Skeletal muscle cell (primary cell): Measurements from ENCODE around the gene RIPPLY1.
"Not testable (repeated sequence)": the region's sequence is repeated elsewhere in the genome, so short reads cannot be mapped to it uniquely, and the experiment has no call there.

Experiments used
- DNase-seq: peaks from one replicate; pipeline ENCODE4 v3.0.0-alpha.2; 2010; ENCODE audit warnings: low read depth
- H3K4me3 ChIP-seq: 2 replicates; pipeline ENCODE4 v1.5.1; 2011; ENCODE audit warnings: low read depth, mild to moderate bottlenecking, control low read depth, low read length, moderate library complexity

Gene RIPPLY1

DNA sequence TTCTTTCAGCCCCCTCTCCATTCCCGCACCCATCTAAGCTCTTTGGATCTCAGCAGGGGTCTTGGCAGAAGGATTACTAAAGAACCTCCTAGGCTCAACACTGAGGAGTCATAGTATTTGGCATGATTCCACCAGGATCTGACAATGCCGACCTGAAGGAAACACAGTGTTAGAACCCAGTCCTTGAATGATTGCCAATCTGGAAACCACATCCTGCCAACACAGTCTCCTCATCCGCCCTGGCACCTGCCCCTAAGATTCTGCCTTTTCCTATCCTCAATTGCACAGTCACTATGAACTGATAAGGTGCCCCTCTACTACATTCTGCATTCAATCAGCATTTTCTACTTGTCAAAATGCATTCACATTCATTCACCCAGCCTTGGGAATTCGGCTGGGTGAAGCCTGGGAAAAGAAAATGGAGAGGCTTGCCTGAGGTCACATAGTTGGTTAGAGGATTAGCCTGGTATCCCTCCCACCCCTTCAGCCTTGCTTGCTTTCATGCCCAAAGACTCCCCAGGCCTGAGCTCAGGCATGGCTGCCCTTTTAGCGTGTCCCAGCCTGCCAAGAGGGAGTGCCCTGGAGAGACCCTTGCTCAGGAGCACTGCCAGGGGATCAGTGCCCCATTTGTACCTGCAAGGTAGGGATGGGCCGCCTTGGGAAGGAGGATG is 14.8 kb upstream of the RIPPLY1 start:
- DNase-seq, result peak; percentile 68
- no peak overlapping the region for H3K4me3 ChIP-seq

DNA sequence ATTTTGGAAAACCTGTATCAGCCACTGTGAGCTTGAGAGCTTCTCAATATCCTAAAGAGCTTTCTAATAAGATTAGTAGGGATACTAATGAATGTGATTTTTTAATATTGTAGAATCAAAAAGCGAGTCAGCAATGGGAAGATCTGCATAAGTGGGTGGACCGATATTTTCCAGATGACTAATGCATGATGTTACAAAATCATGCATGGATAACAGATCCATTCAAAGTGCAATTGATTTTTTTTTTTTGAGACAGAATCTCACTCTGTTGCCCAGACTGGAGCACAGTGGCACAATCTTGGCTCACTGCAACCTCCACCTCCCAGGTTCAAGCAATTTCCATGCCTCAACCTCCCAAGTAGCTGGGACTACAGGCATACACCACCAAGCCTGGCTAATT is 9.7 kb upstream of the RIPPLY1 start:
- DNase-seq, result no peak
- no peak overlapping the region for H3K4me3 ChIP-seq

DNA sequence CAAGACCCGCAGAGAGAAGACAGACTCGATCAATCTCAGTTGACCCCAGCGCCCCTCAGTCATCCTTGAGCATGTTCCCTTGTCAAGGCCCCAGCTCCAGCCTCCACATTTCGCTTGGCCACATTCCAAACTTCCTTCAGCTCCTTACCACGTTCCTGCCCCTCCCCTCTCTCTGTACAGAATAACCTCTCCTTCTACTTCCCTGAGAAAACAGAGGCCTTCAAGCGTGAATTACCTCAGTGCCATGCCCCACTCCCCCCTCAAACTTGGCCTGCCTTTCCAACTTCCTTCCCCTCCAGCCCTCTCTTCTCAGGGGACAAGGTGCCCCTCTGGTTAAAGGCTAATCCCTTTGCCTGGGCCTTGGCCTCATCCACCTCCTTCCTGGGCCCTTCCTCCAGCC is 3.2 kb upstream of the RIPPLY1 start:
- no peak overlapping the region for H3K4me3 ChIP-seq
- no peak for DNase-seq

DNA sequence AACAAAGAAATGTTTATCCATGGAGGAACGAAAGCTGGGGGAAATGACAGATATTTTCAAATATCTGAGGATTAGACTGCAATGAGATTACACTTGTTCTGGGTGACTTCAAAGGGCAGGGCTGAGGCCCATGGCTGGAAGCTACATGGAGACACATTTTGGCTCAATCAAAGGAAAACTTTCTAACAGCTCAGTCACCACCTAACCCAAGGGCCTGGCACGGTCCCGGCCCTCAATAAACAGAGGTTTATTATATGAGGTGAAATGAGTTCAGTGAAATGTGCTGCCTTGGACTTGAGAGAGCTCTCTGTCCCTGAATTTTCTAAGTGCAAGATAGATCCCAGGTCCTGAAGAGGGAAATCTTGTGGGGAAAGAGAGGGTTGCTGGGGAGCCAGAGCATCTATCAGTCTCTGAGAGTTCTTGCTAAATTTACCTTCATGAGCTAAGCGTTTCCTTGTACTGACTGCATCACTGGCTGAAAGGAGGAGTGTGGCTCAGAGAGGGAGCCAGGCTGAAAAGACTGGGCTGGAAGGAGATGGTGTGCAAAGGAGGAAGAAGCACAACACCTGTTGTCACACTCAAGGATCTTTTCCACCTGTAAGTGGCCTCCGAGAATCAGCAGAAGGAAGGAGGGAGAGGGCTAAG is 2.0 kb upstream of the RIPPLY1 start:
- DNase-seq, result no peak
- H3K4me3 ChIP-seq, result no peak overlapping the region

GRCh38 chrX:106903856-106904528 is 851 bp upstream of the RIPPLY1 start:
- no peak for DNase-seq
- no peak overlapping the region for H3K4me3 ChIP-seq

DNA sequence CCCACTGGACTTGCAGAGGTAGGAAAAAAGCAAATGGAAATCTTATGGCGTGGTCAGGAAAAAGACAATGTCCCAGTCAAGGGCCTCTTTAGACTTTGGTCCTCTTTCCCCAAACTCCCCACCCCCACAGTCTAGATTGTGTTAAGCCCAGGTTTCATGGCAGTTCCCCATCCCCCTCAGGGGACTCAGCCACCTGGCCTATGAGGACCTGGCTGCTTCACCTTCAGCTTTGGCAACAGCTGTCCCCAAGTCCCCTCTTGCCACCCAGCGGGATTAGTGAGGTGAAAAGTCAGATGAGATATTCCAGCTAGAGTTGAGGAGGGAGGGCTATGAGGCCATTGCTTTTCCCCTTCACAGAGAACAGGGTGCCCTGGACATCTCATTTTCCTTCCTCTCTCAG is 457 bp downstream of the RIPPLY1 start:
- DNase-seq, result no peak
- no peak overlapping the region for H3K4me3 ChIP-seq

DNA sequence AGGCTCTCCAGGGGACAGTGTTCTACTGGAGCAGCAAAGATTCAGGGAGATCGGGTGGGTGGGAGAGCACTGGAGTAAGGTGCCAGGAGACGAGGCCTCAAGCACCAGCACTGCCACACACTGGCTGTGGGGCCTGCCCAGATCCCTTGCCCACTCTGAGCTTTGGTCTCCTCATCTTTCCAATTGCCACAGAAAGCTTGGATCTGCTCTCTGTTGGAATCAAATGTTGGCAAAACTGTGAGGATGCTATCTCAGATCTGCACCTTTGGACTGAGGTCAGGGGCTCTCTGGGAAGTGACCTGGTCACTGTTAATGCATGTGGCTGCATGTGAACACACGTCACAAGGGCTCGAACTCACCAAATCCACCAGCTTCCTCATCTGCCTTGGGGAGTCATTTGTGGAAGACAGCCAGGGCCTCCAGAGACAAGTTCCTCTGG is 1.3 kb downstream of the RIPPLY1 start:
- no peak overlapping the region for H3K4me3 ChIP-seq
- DNase-seq, result no peak

- no peak for DNase-seq
- no peak overlapping the region for H3K4me3 ChIP-seq
Measured at GRCh38 chrX:106901341-106901740, 1.8 kb downstream of the RIPPLY1 start.

DNA sequence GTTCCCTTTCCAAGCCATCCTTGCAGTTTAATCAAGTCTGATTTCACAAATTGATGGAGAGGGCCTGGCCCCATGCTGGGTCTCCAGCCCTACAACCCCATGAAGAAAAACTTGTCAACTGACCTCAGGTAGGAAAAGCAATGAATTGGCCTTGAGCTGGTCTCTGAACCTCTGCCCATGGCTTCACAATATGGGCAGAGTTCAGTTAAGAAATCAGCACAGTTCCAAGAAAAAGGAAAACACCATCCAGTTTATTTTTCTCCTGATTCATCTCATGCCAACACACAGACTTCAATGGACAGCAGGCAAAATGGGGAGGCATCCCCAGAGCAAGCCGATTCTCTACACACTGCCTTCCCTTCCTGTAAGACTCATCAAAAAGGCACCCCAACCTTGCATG is 3.3 kb downstream of the RIPPLY1 start:
- DNase-seq, result no peak
- H3K4me3 ChIP-seq, result no peak overlapping the region

- DNase-seq, result no peak
- no peak overlapping the region for H3K4me3 ChIP-seq
Measured at GRCh38 chrX:106899276-106899675, 3.9 kb downstream of the RIPPLY1 start.

DNA sequence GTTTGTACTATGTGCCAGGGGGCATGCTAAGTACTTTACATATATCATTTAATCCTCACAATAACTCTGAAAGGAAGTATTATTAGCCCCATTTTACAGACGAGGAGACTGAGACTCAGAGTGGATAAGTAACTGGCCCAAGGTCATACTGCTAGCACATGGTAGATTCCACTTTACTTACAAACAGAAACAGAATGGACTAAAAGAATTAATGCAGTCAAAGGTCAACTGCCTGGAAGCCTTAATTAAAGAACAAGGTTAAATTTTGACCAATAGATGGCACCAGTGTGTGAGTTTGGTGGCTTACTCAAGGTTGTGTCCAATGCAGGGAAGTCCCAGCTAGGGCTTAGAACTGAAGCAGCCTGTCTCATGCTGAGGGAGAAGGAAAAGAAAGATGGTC is 4.7 kb downstream of the RIPPLY1 start:
- H3K4me3 ChIP-seq, result no peak overlapping the region
- DNase-seq, result no peak

DNA sequence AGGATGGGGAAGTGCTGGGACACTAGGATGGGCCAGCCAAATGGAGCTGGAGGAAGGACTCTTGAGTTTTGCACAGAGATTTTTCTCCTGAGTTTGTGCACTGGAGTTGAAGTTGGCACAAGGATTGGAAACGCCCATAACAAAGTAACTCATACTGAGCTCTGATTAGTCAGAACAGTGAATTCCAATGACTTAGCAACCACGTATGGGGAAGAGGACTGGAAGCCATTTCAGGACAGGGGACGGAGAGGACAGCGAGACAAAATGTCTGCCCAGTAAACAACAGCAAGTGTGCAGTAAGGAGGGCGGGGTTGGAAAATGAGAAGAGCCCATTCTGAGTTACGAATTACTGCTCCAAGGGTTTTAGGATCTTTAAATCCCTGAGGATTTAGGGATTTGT is 5.9 kb downstream of the RIPPLY1 start:
- H3K4me3 ChIP-seq, result no peak overlapping the region
- DNase-seq, result no peak

- H3K4me3 ChIP-seq, result no peak overlapping the region
- DNase-seq, result no peak
Measured at GRCh38 chrX:106894978-106895452, 8.1 kb downstream of the RIPPLY1 start.

- H3K4me3 ChIP-seq, result no peak overlapping the region
- no peak for DNase-seq
Measured at GRCh38 chrX:106894392-106894909, 8.7 kb downstream of the RIPPLY1 start.

- no peak overlapping the region for H3K4me3 ChIP-seq
- DNase-seq, result no peak
Measured at GRCh38 chrX:106891762-106892460, 11.2 kb downstream of the RIPPLY1 start.

DNA sequence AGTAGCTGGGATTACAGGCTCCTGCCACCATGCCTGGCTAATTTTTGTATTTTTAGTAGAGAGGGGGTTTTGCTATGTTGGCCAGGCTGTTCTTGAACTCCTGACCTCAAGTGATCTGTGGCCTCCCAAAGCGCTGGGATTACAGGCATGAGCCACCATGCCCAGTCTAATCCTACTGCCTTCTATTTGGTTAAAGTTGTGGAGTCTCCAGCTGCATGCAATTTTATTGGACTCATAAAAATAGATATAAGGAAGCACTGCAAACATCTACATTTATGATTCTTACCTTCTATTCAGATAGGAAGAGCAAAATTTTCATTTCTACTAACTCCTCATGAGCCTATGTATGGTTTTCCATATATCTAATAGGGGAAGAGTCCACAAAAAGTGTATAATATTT is 13.7 kb downstream of the RIPPLY1 start:
- DNase-seq, result no peak
- no peak overlapping the region for H3K4me3 ChIP-seq

- H3K4me3 ChIP-seq, result no peak overlapping the region
Measured at GRCh38 chrX:106875151-106875550, 28.0 kb downstream of the RIPPLY1 start.

GRCh38 chrX:106874075-106874474 is 29.1 kb downstream of the RIPPLY1 start:
- H3K4me3 ChIP-seq, result no peak overlapping the region
- no peak for DNase-seq

More at GRCh38 chrX:106875151-106875550, 28.0 kb downstream of the RIPPLY1 start:
- DNase-seq, result no peak

DNA sequence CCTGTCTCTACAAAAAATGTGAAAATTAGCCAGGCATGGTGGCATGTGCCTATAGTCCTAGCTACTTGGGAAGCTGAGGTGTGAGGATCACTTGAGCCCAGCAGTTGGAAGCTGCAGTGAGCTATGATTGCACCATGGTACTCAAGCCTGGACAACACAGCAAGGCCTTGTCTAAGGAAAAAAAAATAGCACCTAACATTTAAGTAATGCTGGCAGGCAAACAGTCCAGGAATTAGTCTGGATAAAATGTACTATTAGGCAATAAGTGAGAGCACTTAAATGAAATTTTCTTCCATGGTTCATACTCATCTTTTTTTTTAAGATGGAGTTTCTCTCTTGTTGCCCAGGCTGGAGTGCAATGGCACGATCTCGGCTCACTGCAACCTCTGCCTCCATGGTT is 30.3 kb downstream of the RIPPLY1 start:
- DNase-seq, H3K4me3 ChIP-seq: not testable (repeated sequence)

DNA sequence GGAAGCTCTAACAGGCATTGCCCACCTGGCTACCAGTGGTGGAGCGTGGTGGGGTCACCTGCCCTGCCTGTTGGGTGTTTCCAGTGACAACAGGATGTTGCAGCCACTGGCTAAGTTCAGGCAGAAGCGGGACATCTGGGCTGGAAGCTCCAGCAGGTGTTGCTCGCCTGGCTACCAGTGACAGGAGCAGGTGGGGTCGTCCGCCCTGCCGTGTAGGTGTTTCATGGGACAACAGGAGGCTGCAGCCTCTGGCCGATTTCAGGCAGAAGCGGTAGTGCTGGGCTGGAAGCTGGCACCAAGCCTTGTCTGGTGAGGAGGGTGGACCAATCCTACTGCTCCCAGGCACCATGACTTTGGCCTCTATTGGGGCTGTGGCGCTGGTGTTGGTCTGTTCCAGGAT is 39.4 kb downstream of the RIPPLY1 start:
- no peak overlapping the region for H3K4me3 ChIP-seq
- DNase-seq, result no peak
